ENCODE data around the gene PATL1. TPM values are rescaled to one million over a fixed set of nuclear protein-coding genes. Genes with fewer than 3 reads are reported as not detected.

The PATL1 gene
- total RNA-seq, 1 experiment from 2014 or later, result 57.8 TPM

- Mint-ChIP-seq H3K27ac (ENCODE audit: unreplicated experiment) (peak overlapping the region; percentile 50), H3K4me3 (ENCODE audit: unreplicated experiment) (no peak overlapping the region), H3K4me1 (ENCODE audit: low read depth, unreplicated experiment) (peaks cover 14% of the 10 kb centered on the region), H3K9me3 (ENCODE audit: unreplicated experiment) (no peaks in the 10 kb centered on the region), H3K36me3 (ENCODE audit: insufficient read depth, unreplicated experiment) (peaks cover 33% of the 10 kb centered on the region), H3K27me3 (ENCODE audit: insufficient read depth, unreplicated experiment) (no peaks in the 10 kb centered on the region)
- no peak overlapping the region for H3K4me3 ChIP-seq (ENCODE audit: low read depth, low read length)
- TF ChIP-seq CTCF (IDR thresholded peaks at IDR 0.05; ENCODE audit: insufficient read depth in 1 of 2, low read depth in 1 of 2, low read length in 1 of 2, severe bottlenecking in 1 of 2, unreplicated experiment in 1 of 2), result no peak
- no peaks in the 10 kb centered on the region for H3K9me3 ChIP-seq
- no peaks in the 10 kb centered on the region for H3K36me3 ChIP-seq (ENCODE audit: control insufficient read depth, insufficient read depth, low read length)
- CTCF ChIA-PET, result no interaction called here
- POLR2A ChIA-PET, result interaction anchor here (0.6 to 4.0 kb wide), 3 partner anchors 36 to 114 kb away, joined by 3 to 51 read pairs (median 6); partner anchors contain the start of gene OSBP
- peaks cover 14% of the 10 kb centered on the region for H3K4me1 ChIP-seq
- BruUV-seq (replicated peaks), result no TSS peak
- intact Hi-C loops (cut with micrococcal nuclease; ENCODE audit: unreplicated experiment), result no loop called here
- no peaks in the 10 kb centered on the region for H3K27me3 ChIP-seq (replicated peaks; ENCODE audit: control insufficient read depth, insufficient read depth, low read length)
- no peak for DNase-seq
These were observed 2.6 kb upstream of the PATL1 start for GRCh38 chr11:59671471-59671870.

- Mint-ChIP-seq H3K36me3 (ENCODE audit: insufficient read depth, unreplicated experiment) (peaks cover 48% of the 10 kb centered on the region), H3K4me3 (ENCODE audit: unreplicated experiment) (peak overlapping the region; percentile 96), H3K27me3 (ENCODE audit: insufficient read depth, unreplicated experiment) (no peaks in the 10 kb centered on the region), H3K27ac (ENCODE audit: unreplicated experiment) (peak overlapping the region; percentile 100), H3K4me1 (ENCODE audit: low read depth, unreplicated experiment) (peaks cover 14% of the 10 kb centered on the region), H3K9me3 (ENCODE audit: unreplicated experiment) (no peaks in the 10 kb centered on the region)
- Histone ChIP-seq H3K9me3 (no peaks in the 10 kb centered on the region), H3K27me3 (replicated peaks; ENCODE audit: control insufficient read depth, insufficient read depth, low read length) (no peaks in the 10 kb centered on the region), H3K4me3 (ENCODE audit: low read depth, low read length) (peak overlapping the region; percentile 96), H3K4me1 (peaks cover 5% of the 10 kb centered on the region), H3K36me3 (ENCODE audit: control insufficient read depth, insufficient read depth, low read length) (no peaks in the 10 kb centered on the region)
- no peak for TF ChIP-seq CTCF (IDR thresholded peaks at IDR 0.05; ENCODE audit: insufficient read depth in 1 of 2, low read depth in 1 of 2, low read length in 1 of 2, severe bottlenecking in 1 of 2, unreplicated experiment in 1 of 2)
- DNase-seq, result no peak
- TSS peak; percentile 92 for BruUV-seq (replicated peaks)
- POLR2A ChIA-PET, result interaction anchor here (0.6 to 4.0 kb wide), 25 partner anchors 8 to 1489 kb away, joined by 3 to 51 read pairs (median 6); partner anchors contain the start of genes MRPL16, OSBP and STX3
- intact Hi-C loops (cut with micrococcal nuclease; ENCODE audit: unreplicated experiment), result loop anchor here (1.0 to 5.0 kb wide), 7 partner anchors 11 to 133 kb away; no protein-coding TSS in a partner anchor
- CTCF ChIA-PET, result interaction anchor here (0.7 to 3.2 kb wide), 7 partner anchors 11 to 473 kb away, joined by 3 to 28 read pairs (median 7); partner anchors contain the start of genes MRPL16, OSBP and STX3
These were observed 773 bp upstream of the PATL1 start for GRCh38 chr11:59669611-59670009.

GRCh38 chr11:59668188-59668949 lies 468 bp downstream of the PATL1 start:
- Mint-ChIP-seq H3K36me3 (ENCODE audit: insufficient read depth, unreplicated experiment) (peaks cover 55% of the 10 kb centered on the region), H3K4me1 (ENCODE audit: low read depth, unreplicated experiment) (peaks cover 14% of the 10 kb centered on the region), H3K27ac (ENCODE audit: unreplicated experiment) (peak overlapping the region; percentile 100), H3K4me3 (ENCODE audit: unreplicated experiment) (peak overlapping the region; percentile 96), H3K27me3 (ENCODE audit: insufficient read depth, unreplicated experiment) (no peaks in the 10 kb centered on the region), H3K9me3 (ENCODE audit: unreplicated experiment) (no peaks in the 10 kb centered on the region)
- H3K36me3 ChIP-seq (ENCODE audit: control insufficient read depth, insufficient read depth, low read length), result no peaks in the 10 kb centered on the region
- H3K9me3 ChIP-seq, result no peaks in the 10 kb centered on the region
- peak; percentile 71 to 78 for DNase-seq
- intact Hi-C loops (cut with micrococcal nuclease; ENCODE audit: unreplicated experiment), result loop anchor here (2.0 to 5.0 kb wide), 3 partner anchors 88 to 134 kb away; no protein-coding TSS in a partner anchor
- ChIA-PET CTCF (interaction anchor here (0.7 to 3.2 kb wide), 6 partner anchors 12 to 142 kb away, joined by 4 to 28 read pairs (median 8); partner anchors contain the start of genes MRPL16, OSBP and STX3), POLR2A (interaction anchor here (0.6 to 4.0 kb wide), 19 partner anchors 9 to 494 kb away, joined by 3 to 51 read pairs (median 7); partner anchors contain the start of genes MRPL16, OSBP and STX3)
- H3K4me1 ChIP-seq, result peaks cover 5% of the 10 kb centered on the region
- TF ChIP-seq CTCF (IDR thresholded peaks at IDR 0.05; ENCODE audit: insufficient read depth in 1 of 2, low read depth in 1 of 2, low read length in 1 of 2, severe bottlenecking in 1 of 2, unreplicated experiment in 1 of 2), result peak in 1 of 2 experiments; percentile 15
- peak overlapping the region; percentile 96 for H3K4me3 ChIP-seq (ENCODE audit: low read depth, low read length)
- no TSS peak for BruUV-seq (replicated peaks)
- no peaks in the 10 kb centered on the region for H3K27me3 ChIP-seq (replicated peaks; ENCODE audit: control insufficient read depth, insufficient read depth, low read length)

Measured in Caco-2 (cell line).